H1 (cell line): ENCODE data around the gene C3orf20. TPM values are rescaled to one million over a fixed set of nuclear protein-coding genes. Genes with fewer than 3 reads are reported as not detected.

Source experiments
- CREB1 ChIP-seq: IDR thresholded peaks from 2 replicates; pipeline ENCODE4 v1.6.1; 2012; ENCODE audit warnings: inconsistent platforms
- FOSL1 ChIP-seq: IDR thresholded peaks from 2 replicates; pipeline ENCODE4 v1.6.1; 2011; ENCODE audit warnings: mild to moderate bottlenecking, low read depth, low read length, moderate library complexity; ENCODE audit not compliant: insufficient read depth
- HDAC6 ChIP-seq: IDR thresholded peaks from one replicate; pipeline ENCODE4 v1.7.1; 2012; ENCODE audit warnings: low read depth, mild to moderate bottlenecking, inconsistent platforms, low read length, moderate library complexity
- PHF8 ChIP-seq: fragments of 200-600 bp; sonication (generic); conservative IDR thresholded peaks from 2 replicates; pipeline ENCODE4 v1.7.1; 2012; ENCODE audit warnings: low read depth, mild to moderate bottlenecking, inconsistent platforms, low read length, moderate library complexity
- RBBP5 ChIP-seq: IDR thresholded peaks from 2 replicates; pipeline ENCODE4 v1.7.1; 2012; ENCODE audit warnings: low read depth, mild to moderate bottlenecking, inconsistent platforms, low read length, moderate library complexity, borderline replicate concordance
- RXRA ChIP-seq: IDR thresholded peaks from 2 replicates; pipeline ENCODE4 v1.6.1; 2011; ENCODE audit warnings: low read depth, mild to moderate bottlenecking, low read length, moderate library complexity; ENCODE audit not compliant: insufficient read depth
- SIX5 ChIP-seq: IDR thresholded peaks from 2 replicates; pipeline ENCODE4 v1.6.1; 2011; ENCODE audit warnings: mild to moderate bottlenecking, low read depth, low read length
- polyA plus RNA-seq, 7 experiments: library from polyadenylated mRNA; depleted of rRNA in 3 of 7; stranded (reverse) in 5 of 7; unstranded in 2 of 7; fragments of >200 nt in 5 of 7; fragments of 200-250 nt in 2 of 7; gene quantifications; 1 replicate in 5 of 7; 2 replicates in 1 of 7; 4 replicates in 1 of 7; pipeline versions ENCODE4 v1.2.1 to v1.2.3, GENCODE V29; 2011 to 2013; ENCODE audit warnings: missing spikeins in 2 of 7, mixed read lengths in 2 of 7
- total RNA-seq: library from RNA; stranded (reverse); fragmentation: NEBNext Ultra II Directional; extraction: Animal tissue kit (Norgen Biotek cat#: 25700); gene quantifications from 2 replicates; pipeline ENCODE4 v1.2.1, GENCODE V29; 2021
- TF ChIP-seq, protein P1 (sequence below): fragments of 300-600 bp; sonication (generic); IDR thresholded peaks from 2 replicates; pipeline ENCODE4 v1.7.1; 2012; ENCODE audit warnings: low read length, moderate library complexity, mild to moderate bottlenecking, inconsistent platforms; ENCODE audit not compliant: insufficient replicate concordance

The C3orf20 gene
- total and polyA plus RNA-seq, 2 of the 8 experiments (the other 6 are each of a cell fraction or from before 2014, with no cell fraction given), result not detected

- TF ChIP-seq, protein P1, sequence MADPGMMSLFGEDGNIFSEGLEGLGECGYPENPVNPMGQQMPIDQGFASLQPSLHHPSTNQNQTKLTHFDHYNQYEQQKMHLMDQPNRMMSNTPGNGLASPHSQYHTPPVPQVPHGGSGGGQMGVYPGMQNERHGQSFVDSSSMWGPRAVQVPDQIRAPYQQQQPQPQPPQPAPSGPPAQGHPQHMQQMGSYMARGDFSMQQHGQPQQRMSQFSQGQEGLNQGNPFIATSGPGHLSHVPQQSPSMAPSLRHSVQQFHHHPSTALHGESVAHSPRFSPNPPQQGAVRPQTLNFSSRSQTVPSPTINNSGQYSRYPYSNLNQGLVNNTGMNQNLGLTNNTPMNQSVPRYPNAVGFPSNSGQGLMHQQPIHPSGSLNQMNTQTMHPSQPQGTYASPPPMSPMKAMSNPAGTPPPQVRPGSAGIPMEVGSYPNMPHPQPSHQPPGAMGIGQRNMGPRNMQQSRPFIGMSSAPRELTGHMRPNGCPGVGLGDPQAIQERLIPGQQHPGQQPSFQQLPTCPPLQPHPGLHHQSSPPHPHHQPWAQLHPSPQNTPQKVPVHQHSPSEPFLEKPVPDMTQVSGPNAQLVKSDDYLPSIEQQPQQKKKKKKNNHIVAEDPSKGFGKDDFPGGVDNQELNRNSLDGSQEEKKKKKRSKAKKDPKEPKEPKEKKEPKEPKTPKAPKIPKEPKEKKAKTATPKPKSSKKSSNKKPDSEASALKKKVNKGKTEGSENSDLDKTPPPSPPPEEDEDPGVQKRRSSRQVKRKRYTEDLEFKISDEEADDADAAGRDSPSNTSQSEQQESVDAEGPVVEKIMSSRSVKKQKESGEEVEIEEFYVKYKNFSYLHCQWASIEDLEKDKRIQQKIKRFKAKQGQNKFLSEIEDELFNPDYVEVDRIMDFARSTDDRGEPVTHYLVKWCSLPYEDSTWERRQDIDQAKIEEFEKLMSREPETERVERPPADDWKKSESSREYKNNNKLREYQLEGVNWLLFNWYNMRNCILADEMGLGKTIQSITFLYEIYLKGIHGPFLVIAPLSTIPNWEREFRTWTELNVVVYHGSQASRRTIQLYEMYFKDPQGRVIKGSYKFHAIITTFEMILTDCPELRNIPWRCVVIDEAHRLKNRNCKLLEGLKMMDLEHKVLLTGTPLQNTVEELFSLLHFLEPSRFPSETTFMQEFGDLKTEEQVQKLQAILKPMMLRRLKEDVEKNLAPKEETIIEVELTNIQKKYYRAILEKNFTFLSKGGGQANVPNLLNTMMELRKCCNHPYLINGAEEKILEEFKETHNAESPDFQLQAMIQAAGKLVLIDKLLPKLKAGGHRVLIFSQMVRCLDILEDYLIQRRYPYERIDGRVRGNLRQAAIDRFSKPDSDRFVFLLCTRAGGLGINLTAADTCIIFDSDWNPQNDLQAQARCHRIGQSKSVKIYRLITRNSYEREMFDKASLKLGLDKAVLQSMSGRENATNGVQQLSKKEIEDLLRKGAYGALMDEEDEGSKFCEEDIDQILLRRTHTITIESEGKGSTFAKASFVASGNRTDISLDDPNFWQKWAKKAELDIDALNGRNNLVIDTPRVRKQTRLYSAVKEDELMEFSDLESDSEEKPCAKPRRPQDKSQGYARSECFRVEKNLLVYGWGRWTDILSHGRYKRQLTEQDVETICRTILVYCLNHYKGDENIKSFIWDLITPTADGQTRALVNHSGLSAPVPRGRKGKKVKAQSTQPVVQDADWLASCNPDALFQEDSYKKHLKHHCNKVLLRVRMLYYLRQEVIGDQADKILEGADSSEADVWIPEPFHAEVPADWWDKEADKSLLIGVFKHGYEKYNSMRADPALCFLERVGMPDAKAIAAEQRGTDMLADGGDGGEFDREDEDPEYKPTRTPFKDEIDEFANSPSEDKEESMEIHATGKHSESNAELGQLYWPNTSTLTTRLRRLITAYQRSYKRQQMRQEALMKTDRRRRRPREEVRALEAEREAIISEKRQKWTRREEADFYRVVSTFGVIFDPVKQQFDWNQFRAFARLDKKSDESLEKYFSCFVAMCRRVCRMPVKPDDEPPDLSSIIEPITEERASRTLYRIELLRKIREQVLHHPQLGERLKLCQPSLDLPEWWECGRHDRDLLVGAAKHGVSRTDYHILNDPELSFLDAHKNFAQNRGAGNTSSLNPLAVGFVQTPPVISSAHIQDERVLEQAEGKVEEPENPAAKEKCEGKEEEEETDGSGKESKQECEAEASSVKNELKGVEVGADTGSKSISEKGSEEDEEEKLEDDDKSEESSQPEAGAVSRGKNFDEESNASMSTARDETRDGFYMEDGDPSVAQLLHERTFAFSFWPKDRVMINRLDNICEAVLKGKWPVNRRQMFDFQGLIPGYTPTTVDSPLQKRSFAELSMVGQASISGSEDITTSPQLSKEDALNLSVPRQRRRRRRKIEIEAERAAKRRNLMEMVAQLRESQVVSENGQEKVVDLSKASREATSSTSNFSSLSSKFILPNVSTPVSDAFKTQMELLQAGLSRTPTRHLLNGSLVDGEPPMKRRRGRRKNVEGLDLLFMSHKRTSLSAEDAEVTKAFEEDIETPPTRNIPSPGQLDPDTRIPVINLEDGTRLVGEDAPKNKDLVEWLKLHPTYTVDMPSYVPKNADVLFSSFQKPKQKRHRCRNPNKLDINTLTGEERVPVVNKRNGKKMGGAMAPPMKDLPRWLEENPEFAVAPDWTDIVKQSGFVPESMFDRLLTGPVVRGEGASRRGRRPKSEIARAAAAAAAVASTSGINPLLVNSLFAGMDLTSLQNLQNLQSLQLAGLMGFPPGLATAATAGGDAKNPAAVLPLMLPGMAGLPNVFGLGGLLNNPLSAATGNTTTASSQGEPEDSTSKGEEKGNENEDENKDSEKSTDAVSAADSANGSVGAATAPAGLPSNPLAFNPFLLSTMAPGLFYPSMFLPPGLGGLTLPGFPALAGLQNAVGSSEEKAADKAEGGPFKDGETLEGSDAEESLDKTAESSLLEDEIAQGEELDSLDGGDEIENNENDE, result no peak
- TF ChIP-seq HDAC6, result no peak
- TF ChIP-seq RBBP5, result no peak
- no peak for TF ChIP-seq RXRA
- no peak for TF ChIP-seq FOSL1
- no peak for TF ChIP-seq CREB1
- no peak for TF ChIP-seq PHF8
- no peak for TF ChIP-seq SIX5
Observed at GRCh38 chr3:14680716-14681115, 5.8 kb downstream of the C3orf20 start (continued).
